Fibroblast of skin of scalp (primary cell): ENCODE measurements around the gene ANKS1B.

Experiments
- DNase-seq: peaks from one replicate; pipeline ENCODE4 v3.0.0-alpha.2; 2013

The ANKS1B gene

DNA sequence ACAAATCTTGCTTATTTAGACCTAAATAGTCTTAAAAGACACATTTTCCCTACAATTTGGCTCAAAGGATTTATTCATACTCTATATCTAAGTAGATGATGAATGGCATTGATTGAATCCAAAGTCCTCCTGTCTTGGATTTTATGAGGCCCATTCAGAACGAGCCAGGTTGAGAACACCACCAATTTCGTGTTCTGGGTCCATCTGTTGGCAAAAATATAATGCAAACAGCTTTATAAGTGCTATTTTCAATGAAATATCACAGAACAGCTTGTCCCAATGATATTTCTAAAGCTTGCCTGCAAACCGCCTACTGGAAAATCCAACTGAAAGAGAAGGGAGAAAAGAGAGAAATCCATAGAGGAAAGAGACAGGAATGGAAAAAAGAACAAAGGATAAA, 542.0 kb downstream of the ANKS1B start:
- no peak for DNase-seq

DNA sequence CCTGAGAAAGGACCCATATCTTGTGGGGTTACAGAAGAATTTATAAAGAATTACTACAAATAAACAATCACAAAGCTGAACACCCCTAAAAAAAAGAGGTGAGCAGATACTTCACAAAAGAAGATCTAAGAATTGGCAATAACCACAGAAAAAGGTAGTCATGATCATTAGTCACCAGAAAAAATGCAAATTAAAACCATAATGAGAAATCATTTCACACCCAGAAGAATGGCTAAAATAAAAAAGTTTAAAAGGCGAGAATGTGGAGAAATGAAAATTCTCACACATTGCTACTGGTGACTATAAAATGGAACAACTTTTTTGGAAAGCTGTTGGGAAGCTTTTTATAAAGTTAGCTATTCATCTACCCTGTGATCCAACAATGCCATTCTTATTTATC, 545.3 kb downstream of the ANKS1B start:
- no peak for DNase-seq

GRCh38 chr12:99436584-99436983, 548.2 kb downstream of the ANKS1B start:
- DNase-seq = no peak

- DNase-seq = no peak
Measured at GRCh38 chr12:99435095-99435791, 549.5 kb downstream of the ANKS1B start.

- DNase-seq = no peak
Measured at GRCh38 chr12:99433155-99433554, 551.6 kb downstream of the ANKS1B start.

DNA sequence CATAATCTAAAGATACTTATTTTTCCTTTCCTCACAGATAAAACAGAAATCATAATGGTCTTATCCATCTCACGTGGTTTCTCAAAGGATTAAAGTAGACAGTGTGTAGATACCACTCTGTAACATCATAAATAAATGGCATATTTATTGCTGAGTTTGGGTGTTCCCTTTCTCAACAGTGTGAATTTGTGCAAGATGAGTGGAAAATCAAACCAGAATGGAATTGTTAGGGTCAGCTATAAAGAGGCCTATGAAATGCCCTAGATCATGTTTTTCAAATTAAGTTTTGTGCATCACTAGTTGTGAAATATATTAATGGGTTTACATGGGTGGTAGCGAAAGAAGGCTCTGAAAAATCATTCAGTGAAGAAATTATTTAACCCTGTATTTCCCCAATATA, 553.5 kb downstream of the ANKS1B start:
- DNase-seq = no peak

- no peak for DNase-seq
Measured at GRCh38 chr12:99427104-99427503, 557.6 kb downstream of the ANKS1B start.

DNA sequence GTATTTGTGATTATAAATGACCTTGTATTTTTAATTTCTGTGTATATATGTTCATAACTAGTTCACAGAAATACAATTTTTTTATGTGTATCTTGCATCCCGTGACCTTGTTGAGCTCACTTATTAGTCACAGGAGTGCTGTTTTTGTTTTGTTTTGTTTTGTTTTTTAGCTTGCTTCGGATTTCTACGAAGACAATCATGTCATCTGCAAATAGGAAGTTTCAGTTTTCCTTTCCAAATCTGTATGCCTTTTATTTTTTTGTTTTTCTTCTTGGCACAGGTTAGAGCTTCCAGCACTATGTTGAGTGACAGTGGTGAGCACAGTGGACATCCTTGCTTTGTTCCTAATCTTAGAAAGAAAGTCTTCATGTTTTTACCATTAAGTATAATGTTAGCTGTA, 566.4 kb downstream of the ANKS1B start:
- DNase-seq = no peak

GRCh38 chr12:99413751-99414150, 571.0 kb downstream of the ANKS1B start:
- DNase-seq = no peak

DNA sequence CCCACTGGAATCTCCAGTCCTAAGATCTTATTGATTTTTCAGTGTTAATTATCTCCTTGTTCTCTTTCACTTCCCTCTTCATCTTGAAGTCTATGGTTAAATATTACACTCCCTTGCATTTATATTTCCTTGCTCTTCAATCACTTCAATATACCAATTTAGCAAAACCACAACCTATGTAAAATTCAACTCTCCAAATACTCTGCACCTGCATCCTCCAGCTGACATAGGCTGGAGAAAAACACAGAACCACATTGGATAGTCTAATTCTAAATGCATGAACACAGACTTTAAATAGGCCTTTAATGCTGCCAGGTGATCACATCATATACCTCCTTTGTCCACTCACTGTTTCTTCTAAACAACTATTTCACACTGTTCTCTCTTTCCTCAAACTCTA, 591.0 kb downstream of the ANKS1B start:
- DNase-seq = no peak

GRCh38 chr12:99392091-99392850, 592.5 kb downstream of the ANKS1B start:
- no peak for DNase-seq

GRCh38 chr12:99390707-99391106, 594.0 kb downstream of the ANKS1B start:
- DNase-seq = no peak

DNA sequence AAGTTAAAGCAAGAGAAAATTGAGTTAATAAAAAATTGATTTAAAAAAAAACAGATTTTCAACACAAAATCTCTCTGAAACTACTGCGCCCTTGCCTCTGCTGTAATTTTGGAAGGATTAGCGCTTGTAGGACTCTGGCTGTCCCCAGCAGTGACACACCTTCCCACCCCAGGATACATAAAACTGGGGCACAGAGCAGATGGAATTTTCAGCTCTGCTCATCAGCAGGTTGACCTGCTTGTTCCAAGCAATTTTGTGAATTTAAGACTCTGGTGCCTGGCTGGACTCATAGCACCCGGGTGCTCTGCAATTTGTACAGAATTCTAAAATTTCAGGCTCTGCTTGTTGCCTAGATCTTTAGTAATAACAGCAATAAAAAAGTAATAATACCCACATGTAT, 595.0 kb downstream of the ANKS1B start:
- no peak for DNase-seq

GRCh38 chr12:99388671-99389195, 596.0 kb downstream of the ANKS1B start:
- DNase-seq = no peak

- DNase-seq = no peak
Measured at GRCh38 chr12:99387661-99388060, 597.1 kb downstream of the ANKS1B start.

DNA sequence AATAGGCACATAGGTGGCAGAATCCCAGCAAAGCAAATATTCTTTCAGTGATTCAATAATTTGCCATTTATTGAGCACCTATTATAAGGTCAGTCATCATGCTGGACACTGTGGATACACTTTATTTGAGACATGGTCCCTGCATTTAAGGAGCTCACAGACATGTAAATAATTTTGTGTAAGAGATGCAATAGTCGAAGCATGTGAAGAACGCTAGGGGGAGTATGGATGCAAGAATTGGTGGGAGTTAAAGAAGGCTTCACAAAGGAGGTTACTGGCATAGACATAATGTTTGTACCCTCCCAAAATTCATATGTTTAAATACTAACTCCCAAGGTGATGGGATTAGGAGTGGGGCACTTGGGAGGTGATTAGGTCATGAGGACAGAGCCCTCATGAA, 597.8 kb downstream of the ANKS1B start:
- DNase-seq = peak; percentile 1

DNA sequence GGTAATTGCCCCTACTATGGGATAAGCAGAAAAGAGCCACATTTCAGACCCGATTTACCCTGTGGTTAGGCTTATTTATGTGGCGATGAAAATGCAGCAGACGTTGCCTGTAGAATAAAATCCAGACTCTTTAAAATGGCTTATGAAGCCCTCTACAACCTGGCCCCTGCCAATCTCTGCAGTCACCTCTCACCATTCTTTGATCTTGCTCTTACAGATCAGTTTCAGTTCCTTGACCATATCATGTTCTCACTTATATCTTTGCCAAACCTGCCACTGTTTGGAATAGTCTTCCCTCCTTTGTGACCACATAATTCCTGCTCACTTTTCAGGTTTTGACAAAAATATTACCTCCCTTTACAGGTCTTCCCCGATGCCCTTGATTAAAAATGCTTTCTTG, 601.5 kb downstream of the ANKS1B start:
- no peak for DNase-seq

GRCh38 chr12:99381992-99382391, 602.7 kb downstream of the ANKS1B start:
- no peak for DNase-seq

DNA sequence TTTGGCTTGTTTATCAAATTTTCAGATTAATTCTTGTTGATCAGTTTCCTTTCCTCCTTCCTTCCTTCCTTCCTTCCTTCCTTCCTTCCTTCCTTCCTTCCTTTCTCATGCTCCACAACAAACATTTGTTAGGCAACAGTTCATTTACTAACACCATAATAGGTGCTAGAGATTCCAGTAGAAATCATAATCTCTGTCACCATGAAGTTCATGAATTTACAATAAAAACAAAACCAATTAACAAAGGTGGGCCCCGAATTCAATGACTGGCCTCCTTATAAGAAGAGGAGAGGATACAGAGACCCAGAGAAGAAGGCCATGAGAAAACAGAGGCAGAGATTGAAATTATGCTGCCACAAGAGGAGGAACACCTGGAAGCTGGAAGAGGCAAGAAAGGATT, 604.0 kb downstream of the ANKS1B start:
- no peak for DNase-seq

DNA sequence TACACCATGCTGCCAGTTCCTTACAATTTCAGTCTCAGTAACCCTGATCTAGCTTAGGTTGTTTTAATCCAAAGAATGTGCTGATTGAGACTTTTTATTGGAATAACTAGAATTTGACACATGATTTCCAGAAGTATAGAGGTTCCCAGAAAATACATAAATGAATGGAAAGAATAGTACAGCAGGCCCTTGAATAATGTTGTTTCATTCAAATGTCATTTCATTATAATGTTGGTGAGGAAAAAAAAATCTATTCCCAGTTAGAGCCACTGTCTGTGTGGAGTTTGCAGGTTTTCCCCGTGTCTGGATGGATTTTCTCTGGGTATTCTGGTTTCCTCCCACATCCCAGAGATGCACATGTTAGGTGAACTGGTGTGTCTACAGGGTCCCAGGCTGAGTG, 610.7 kb downstream of the ANKS1B start:
- no peak for DNase-seq

GRCh38 chr12:99372257-99372920, 612.3 kb downstream of the ANKS1B start:
- DNase-seq = no peak

DNA sequence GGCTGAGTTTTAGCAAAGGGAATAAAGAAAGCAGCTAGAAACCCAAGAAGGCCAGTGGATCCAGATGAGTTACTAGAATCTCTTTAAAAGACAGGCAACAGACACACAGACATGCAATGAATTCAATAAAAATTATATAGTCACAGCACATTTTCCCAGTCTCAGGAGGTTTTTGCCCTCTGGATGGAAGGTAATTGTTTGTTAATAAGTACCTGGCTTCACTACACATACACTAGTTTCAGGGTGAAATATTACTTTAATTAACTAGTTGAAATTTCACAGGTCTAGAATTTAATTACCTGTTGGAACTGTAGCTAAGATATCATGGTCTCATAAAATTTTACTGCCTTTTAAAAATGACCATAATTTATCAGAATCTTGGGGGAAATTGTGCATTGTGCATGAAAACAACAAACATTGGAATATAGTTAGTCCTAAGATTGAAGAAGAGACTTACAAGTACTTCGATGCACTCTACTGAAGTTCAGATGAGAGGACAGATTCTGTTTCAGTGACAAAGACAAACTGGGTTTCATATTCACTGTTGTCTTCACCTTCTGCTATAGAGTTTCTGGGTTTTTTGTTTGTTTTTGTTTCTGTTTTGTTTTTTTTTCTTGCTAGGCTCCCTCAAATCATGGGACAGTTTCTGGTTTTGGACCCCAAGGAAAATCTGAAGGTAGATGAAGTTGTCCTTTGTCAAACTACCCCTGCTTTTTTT, 614.2 kb downstream of the ANKS1B start:
- DNase-seq = no peak

- no peak for DNase-seq
Measured at GRCh38 chr12:99367181-99367580, 617.6 kb downstream of the ANKS1B start.
